GM12875 (cell line): ENCODE results near the gene OCSTAMP.

Experiments
- H3K4me3 ChIP-seq: one replicate; pipeline ENCODE4 v1.5.1; 2011; ENCODE audit warnings: low read depth, low read length, control low read depth
- CTCF ChIP-seq: IDR thresholded peaks from 2 replicates; pipeline ENCODE4 v1.5.1; 2011; ENCODE audit warnings: low read depth, mild to moderate bottlenecking, control low read depth, inconsistent platforms, low read length, moderate library complexity, borderline replicate concordance; ENCODE audit not compliant: insufficient read depth

OCSTAMP gene

GRCh38 chr20:46588532-46589511 is 38.4 kb upstream of the OCSTAMP start:
- TF ChIP-seq CTCF, result no peak
- H3K4me3 ChIP-seq, result no peak overlapping the region

GRCh38 chr20:46587986-46588385 is 37.5 kb upstream of the OCSTAMP start:
- no peak for TF ChIP-seq CTCF
- no peak overlapping the region for H3K4me3 ChIP-seq

GRCh38 chr20:46586724-46587123 is 36.3 kb upstream of the OCSTAMP start:
- TF ChIP-seq CTCF, result no peak
- no peak overlapping the region for H3K4me3 ChIP-seq

GRCh38 chr20:46584508-46584907 is 34.1 kb upstream of the OCSTAMP start:
- TF ChIP-seq CTCF, result no peak
- H3K4me3 ChIP-seq, result no peak overlapping the region

GRCh38 chr20:46583411-46584214 is 33.2 kb upstream of the OCSTAMP start:
- no peak overlapping the region for H3K4me3 ChIP-seq
- no peak for TF ChIP-seq CTCF

- H3K4me3 ChIP-seq, result no peak overlapping the region
Observed at GRCh38 chr20:46582648-46583047, 32.2 kb upstream of the OCSTAMP start.

More at GRCh38 chr20:46582648-46583047, 32.2 kb upstream of the OCSTAMP start:
- TF ChIP-seq CTCF, result no peak
